Left lung (tissue), 10 donors: Measurements from ENCODE around the gene C12orf57. TPM values are rescaled to one million over a fixed set of nuclear protein-coding genes. Genes with fewer than 3 reads are reported as not detected.

Source experiments
- ATAC-seq: fragments of 200-7000 bp; cut with Tn5 transposase; one replicate; pipeline ENCODE4 v1.9.1; 2020; ENCODE audit warnings: moderate library complexity
- DNase-seq, 4 donors: peaks; one replicate each; pipeline ENCODE4 v3.0.0-alpha.2; 2013 to 2020
- H3K27ac ChIP-seq, 2 donors: fragments of 200-600 bp; sonication (generic) in 1 of 2; one replicate each; pipeline versions ENCODE4 v1.5.0 to v1.8.0; 2020 to 2021
- H3K27me3 ChIP-seq, 2 donors: fragments of 200-600 bp; sonication (generic) in 1 of 2; one replicate each; pipeline versions ENCODE4 v1.5.0 to v1.8.0; 2020 to 2021
- H3K36me3 ChIP-seq, 2 donors: fragments of 200-600 bp; sonication (generic) in 1 of 2; one replicate each; pipeline versions ENCODE4 v1.5.0 to v1.8.0; 2020 to 2021
- H3K4me1 ChIP-seq, 2 donors: fragments of 200-600 bp; one replicate each; pipeline ENCODE4 v1.8.0; 2021
- H3K4me3 ChIP-seq, 2 donors: fragments of 200-600 bp; sonication (generic) in 1 of 2; one replicate each; pipeline versions ENCODE4 v1.5.0 to v1.8.0; 2020 to 2021; ENCODE audit warnings: mild to moderate bottlenecking in 1 of 2
- H3K9me3 ChIP-seq, 2 donors: fragments of 200-600 bp; sonication (generic) in 1 of 2; one replicate each; pipeline versions ENCODE4 v1.5.0 to v1.8.0; 2020 to 2021
- CTCF ChIP-seq, 2 donors: fragments of 200-600 bp; sonication (generic) in 1 of 2; IDR thresholded peaks; one replicate each; pipeline versions ENCODE4 v1.5.0 to v1.8.0; 2021; ENCODE audit warnings: antibody characterized with exemption in 2 of 2
- intact Hi-C, 2 donors: fragments of 100-400 bp; cut with DNase I; formaldehyde crosslinking; loops; one replicate each; pipeline versions ENCODE4 v1.11.2 to v1.14.2; 2022
- polyA plus RNA-seq, 6 donors: library from polyadenylated mRNA; unstranded; fragments of 120-200 nt; gene quantifications; one replicate each; pipeline ENCODE4 v1.2.1, GENCODE V29; 2013; ENCODE audit not compliant: insufficient read length in 6 of 6
- total RNA-seq, 2 donors: library from RNA; stranded (reverse); fragmentation: NEBNext Ultra II Directional; extraction: Animal tissue kit (Norgen Biotek cat#: 25700); gene quantifications; one replicate each; pipeline ENCODE4 v1.2.1, GENCODE V29; 2021
- donor health status: DM: no; HTN: yes; CAD: no.
- donor health status: DM: no; HTN: no; CAD: no.

C12orf57 gene
- total and polyA plus RNA-seq, 8 donors = 159 to 239 (median 199) TPM

GRCh38 chr12:6937481-6938352 is 6.1 kb upstream of the C12orf57 start:
- ATAC-seq (peak; percentile 91), DNase-seq (peak; percentile 91 to 99 (median 96))
- Histone ChIP-seq H3K4me3 (peak overlapping the region; percentile 56 to 63), H3K36me3 (peaks cover 0 to 68% of the 10 kb centered on the region in 2 donors), H3K4me1 (peaks cover 15 to 62% of the 10 kb centered on the region in 2 donors), H3K27me3 (no peaks in the 10 kb centered on the region), H3K27ac (peak overlapping the region; percentile 93 to 94), H3K9me3 (no peaks in the 10 kb centered on the region)
- intact Hi-C loops = no loop called here
- peak; percentile 92 to 97 for TF ChIP-seq CTCF (IDR thresholded peaks at IDR 0.05)

GRCh38 chr12:6938353-6939190 is 5.2 kb upstream of the C12orf57 start:
- H3K27ac ChIP-seq = peak overlapping the region; percentile 93 to 94
- no peaks in the 10 kb centered on the region for H3K27me3 ChIP-seq
- H3K4me1 ChIP-seq = peaks cover 13 to 63% of the 10 kb centered on the region in 2 donors
- ATAC-seq = no peak
- peak overlapping the region; percentile 56 to 63 for H3K4me3 ChIP-seq
- H3K36me3 ChIP-seq = peaks cover 0 to 68% of the 10 kb centered on the region in 2 donors
- peak in 2 of 4 donors; percentile 37 to 76 for DNase-seq
- peak in 1 of 2 donors; percentile 31 for TF ChIP-seq CTCF (IDR thresholded peaks at IDR 0.05)
- intact Hi-C loops = no loop called here
- no peaks in the 10 kb centered on the region for H3K9me3 ChIP-seq

GRCh38 chr12:6939191-6939540 is 4.7 kb upstream of the C12orf57 start:
- H3K9me3 ChIP-seq = no peaks in the 10 kb centered on the region
- intact Hi-C loops = no loop called here
- H3K4me3 ChIP-seq = no peak overlapping the region
- DNase-seq = no peak
- H3K4me1 ChIP-seq = peaks cover 13 to 63% of the 10 kb centered on the region in 2 donors
- TF ChIP-seq CTCF (IDR thresholded peaks at IDR 0.05) = no peak
- peaks cover 0 to 62% of the 10 kb centered on the region in 2 donors for H3K36me3 ChIP-seq
- no peaks in the 10 kb centered on the region for H3K27me3 ChIP-seq
- no peak for ATAC-seq
- peak overlapping the region in 1 of 2 donors; percentile 94 for H3K27ac ChIP-seq

- ATAC-seq = no peak
- H3K4me1 ChIP-seq = peaks cover 25 to 63% of the 10 kb centered on the region in 2 donors
- no peaks in the 10 kb centered on the region for H3K9me3 ChIP-seq
- peaks cover 0 to 46% of the 10 kb centered on the region in 2 donors for H3K36me3 ChIP-seq
- no peak overlapping the region for H3K27ac ChIP-seq
- DNase-seq = peak in 1 of 4 donors; percentile 34
- no peak overlapping the region for H3K4me3 ChIP-seq
- intact Hi-C loops = no loop called here
- no peak for TF ChIP-seq CTCF (IDR thresholded peaks at IDR 0.05)
- no peaks in the 10 kb centered on the region for H3K27me3 ChIP-seq
Observed at GRCh38 chr12:6941267-6941666, 2.6 kb upstream of the C12orf57 start.

- no peaks in the 10 kb centered on the region for H3K27me3 ChIP-seq
- H3K4me1 ChIP-seq = peaks cover 25 to 63% of the 10 kb centered on the region in 2 donors
- H3K4me3 ChIP-seq = no peak overlapping the region
- H3K36me3 ChIP-seq = peaks cover 0 to 41% of the 10 kb centered on the region in 2 donors
- ATAC-seq = no peak
- peak in 1 of 4 donors; percentile 39 for DNase-seq
- no peaks in the 10 kb centered on the region for H3K9me3 ChIP-seq
- no peak for TF ChIP-seq CTCF (IDR thresholded peaks at IDR 0.05)
- no peak overlapping the region for H3K27ac ChIP-seq
- intact Hi-C loops = no loop called here
Observed at GRCh38 chr12:6941782-6942181, 2.0 kb upstream of the C12orf57 start.
